GM21717 (cell line): ENCODE data around the gene ITFG1.
"Not testable (repeated sequence)": the region's sequence is repeated elsewhere in the genome, so short reads cannot be mapped to it uniquely, and the experiment has no call there.

Source experiments
- ATAC-seq: cut with Tn5 transposase; IDR thresholded peaks from one replicate; pipeline ENCODE4 v1.9.1; 2021; ENCODE audit warnings: mild to moderate bottlenecking, moderate library complexity; ENCODE audit not compliant: unreplicated experiment

ITFG1 gene

DNA sequence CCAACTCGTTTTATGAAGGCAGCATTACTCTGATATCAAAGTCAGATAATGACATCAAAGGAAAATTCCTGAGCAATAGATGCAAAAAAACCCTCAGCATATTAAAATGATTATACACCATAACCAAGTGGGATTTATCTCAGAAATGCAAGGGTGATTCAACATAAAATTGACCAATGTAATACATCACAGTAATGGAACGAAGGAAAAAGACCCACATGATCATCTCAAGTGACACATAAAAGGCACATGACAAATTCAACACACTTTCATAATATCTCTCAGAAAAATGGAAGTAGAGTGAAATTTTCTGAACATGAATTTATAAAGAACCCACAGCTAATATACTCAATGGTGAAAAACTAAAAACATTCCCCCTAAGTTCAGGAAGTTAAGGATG is 118.8 kb downstream of the ITFG1 start:
- ATAC-seq, result no peak

DNA sequence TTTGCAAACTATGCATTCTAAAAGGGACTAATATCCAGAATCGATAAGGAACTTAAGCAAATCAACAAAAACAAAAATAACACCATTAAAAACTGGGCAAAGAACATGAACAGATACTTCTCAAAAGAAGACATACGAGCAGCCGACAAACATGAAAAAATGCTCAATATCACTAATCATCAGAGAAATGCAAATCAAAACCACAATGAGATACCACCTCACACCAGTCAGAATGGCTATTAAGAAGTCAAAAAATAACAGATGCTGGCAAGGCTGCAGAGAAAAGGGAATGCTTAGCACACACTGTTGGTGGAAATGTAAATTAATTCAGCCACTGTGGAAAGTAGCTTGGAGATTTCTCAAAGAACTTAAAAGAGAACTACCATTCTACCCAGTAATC is 130.3 kb downstream of the ITFG1 start:
- ATAC-seq, result not testable (repeated sequence)

DNA sequence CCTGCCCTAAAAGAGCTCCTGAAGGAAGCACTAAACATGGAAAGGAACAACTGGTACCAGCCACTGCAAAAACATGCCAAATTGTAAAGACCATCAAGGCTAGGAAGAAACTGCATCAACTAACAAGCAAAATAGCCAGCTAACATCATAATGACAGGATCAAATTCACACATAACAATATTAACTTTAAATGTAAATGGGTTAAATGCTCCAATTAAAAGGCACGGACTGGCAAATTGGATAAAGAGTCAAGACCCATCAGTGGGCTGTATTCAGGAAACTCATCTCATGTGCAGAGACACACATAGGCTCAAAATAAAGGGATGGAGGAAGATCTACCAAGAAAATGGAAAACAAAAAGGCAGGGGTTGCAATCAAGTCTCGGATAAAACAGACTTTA is 136.6 kb downstream of the ITFG1 start:
- ATAC-seq, result not testable (repeated sequence)

DNA sequence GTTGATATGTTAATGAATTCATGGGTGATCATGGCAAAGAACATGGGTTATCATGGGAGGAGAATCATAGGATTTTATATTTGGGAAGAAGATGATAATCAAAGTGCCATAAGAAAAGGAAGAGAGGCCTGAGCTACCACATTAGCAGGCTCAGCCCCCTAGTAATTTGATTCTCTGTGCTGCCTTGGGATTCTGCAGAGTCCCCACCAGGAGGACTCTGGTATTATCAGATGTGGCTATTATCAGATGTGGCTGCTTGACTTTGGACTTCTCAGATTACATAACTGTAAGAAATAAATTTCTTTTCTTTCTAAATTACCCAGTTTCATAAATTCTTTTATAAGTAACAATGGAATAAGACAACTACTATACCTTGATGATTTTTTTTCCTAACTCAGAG is 137.6 kb downstream of the ITFG1 start:
- ATAC-seq, result no peak

DNA sequence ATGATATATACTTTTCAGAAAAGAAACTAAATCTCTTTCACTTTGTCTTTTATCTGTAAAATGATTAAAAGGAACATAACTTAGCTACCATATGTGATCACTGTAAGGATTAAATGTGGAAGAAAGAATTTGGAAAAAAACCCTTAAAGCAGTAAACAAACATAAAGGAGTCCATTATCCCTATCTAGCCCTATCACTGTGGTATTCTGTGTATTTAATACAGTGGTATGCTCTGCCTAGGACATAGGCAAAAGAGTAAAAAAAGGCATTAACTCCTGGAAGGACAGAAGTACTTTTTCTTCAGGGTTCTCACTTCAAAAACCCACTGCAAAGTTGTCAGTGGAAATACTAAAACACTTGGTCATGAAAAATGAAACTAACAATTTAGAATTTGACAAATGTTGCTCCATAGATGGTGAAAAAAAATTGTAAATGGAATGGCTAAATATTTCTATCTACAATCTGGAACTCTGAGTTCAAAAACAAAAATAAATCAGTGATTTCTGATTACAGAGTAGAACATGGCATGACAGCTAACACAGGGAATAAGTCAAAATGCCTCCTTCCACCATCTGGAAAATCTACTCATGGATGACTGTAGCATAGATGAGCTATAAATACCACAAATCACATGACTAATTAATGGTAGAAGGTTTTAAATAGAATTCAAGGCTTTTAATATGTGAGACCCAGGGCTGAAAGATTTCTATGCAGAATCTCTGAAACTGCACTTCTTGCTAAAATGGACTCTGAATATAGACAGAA is 140.1 kb downstream of the ITFG1 start:
- ATAC-seq, result no peak

DNA sequence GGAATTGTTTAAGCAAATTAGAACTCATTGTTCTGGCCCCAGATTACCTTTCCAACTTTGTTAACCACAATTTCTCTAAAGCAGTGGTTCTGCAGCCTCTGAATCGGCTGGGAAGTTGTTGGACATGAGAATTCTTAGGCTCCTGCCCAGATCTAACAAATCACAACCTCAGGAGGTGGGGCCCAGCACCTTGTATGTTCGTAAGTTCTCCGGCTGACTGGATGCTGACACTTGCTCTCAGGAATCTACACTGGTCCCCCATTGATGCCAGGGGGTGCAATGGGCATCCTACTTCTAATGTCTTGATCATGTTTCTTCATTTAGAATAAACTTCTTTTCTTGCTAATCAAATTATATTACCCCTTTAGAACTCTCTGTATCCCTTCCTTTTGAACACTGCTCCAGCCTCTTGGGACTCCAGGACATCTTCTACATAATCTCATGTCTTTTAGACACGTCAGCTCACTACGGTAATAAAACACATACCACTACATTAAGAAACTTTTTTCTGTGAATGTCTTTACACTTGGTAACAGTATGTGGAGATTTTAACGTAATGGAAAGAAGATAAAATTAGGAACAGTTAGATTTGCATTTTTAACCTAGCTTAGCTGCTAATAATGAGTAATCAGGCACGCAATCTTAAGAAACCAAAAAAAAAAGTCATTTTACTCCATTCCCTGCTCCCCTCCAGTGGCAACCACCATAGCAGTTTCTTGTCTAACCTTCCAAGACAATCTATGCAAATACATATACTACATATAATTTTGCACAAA is 143.2 kb downstream of the ITFG1 start:
- ATAC-seq, result no peak

DNA sequence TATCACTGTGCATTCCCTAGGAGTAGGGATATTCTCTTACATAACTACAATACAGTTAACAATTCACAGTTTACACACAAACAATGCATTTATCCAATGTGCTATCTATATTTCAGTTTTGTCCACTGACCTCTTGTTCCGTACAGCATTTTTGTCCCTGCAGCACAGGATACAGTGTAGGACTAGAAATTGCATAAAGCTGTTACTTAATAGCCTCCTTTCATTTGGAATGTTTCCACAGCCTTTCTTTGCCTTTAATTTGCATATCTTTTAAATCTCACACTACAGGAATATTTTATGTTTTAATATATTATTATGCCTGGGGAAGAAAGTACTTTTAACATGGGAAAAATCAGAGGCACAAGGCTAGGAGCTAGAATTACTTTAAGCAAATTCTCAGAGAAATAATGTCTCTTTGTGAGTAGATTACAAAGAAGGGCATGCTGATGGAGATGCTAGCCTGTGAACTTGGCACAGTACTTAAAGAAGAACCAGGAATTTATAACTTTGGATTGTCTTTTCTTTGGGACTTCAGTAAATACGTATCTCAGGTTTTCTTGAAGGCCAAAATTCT is 144.3 kb downstream of the ITFG1 start:
- no peak for ATAC-seq

DNA sequence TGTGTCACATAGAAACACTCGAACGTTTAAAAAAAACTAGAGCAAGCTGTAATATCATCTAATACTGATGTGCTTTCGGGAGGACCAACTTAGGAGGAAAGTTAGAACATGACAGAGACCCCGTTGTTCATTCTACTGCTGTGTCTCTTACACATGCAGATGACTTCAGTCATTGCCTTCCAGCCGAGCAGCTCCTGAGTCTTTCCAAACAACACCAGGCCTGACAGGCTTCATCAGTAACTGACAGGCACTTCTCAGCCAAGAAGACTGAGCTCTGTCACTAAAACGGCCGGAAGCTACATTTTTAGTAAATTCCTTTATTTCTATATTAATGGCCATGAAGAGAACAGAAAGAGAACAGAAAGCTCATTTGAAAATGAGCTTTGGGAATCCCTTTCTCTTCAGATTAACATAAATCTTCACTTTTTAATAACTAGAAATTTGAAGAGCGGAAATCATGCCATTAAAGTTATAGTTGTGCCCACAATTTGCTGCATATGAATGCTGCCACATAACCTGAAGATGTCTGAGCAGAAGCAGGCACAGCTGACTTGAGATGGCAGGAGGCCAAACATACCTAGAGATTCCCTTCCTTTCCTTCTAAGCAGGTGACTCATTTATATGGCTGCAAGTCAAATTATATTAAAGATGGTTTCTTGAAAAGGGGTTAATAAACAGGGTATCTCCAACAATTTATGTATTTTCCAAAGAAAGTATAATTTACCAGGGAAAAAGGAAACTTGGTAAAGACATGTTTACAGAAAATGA is 148.9 kb downstream of the ITFG1 start:
- no peak for ATAC-seq

DNA sequence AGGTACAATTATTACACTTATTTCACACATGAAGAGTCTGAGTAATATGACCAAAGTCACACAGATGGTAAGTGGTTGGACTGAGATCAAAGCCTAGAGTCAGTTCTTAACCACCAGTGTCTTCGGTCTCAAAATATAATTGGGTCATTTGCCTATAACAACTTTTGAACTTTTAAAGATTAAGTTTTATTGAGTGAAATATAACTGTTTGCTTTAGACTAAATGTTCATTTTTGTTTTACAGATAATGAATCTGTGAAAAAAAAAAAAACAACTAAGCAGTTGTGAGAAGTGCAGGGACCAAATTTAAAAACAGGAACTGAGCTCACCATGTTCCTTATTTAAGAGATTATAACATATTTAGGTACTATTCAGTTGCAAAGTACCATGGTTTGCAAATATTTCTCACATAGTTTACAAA is 150.1 kb downstream of the ITFG1 start:
- peak; percentile 74 for ATAC-seq

DNA sequence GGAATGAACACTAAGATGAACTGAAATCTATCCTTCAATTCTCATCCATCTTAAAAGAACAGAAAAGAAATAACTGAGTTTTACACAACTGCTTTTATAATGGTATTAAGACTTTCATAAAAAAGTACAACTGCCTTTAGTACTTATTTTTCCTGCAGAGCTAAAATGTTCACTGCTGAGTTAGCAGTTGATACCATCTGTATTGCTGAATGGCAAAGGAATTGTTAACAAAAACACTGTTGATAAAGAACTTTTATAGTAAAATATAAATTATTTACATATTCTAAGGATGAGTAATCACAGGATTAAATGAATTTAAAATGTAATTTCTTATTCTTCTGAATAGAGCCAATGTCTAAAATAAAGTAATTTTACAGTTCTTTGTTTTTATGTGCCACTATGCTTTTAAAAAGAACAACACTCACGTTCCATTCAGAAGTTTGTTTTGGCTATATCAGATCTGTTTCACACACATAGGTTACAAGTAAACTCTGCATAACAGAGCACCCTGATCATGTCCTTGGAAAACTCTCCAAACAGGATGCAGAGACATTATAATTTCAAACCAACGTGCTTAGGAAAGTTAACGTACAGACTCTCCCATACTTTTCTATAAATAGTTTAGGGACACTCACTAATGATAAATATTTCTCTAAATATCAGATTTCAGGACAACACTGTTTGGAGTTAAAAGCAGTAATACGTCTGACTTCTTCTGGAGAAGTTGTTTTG is 151.1 kb downstream of the ITFG1 start:
- ATAC-seq, result no peak

DNA sequence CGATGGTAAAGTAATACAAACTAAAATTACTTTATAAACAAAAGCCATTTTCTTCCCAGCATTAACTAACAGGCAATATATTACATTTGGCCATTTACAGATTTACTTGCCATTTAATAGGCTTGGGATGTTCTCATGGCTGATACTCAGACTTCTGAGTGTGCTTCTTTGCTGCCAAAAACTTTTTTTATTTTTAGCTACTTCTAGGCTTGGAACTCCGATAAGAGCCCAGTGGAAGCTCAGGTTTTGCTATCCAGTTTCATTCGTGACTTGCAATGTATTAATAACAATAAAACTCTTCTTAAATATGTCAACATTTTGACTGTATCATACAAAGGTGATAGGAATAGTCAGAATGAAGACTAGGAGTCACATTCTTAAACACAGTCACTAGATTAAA is 152.3 kb downstream of the ITFG1 start:
- ATAC-seq, result no peak

DNA sequence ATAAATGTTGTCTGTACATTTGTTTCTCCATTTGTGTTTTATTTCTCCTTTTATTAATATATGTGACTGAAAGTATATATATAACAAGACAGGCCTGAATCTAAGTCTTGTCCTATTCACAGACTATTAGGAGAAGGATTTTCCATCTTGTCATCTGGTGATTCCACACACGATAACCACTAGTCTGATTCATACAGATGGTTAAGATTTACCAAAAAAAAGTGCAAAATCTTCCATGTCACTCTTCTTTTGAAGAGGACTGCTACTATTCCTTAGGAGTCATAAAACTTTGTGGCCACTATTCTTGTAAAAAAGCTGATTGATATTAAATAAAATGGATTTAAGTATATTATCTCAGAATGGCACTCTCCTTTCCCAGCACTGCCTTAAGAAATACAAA is 156.3 kb downstream of the ITFG1 start:
- ATAC-seq, result no peak

DNA sequence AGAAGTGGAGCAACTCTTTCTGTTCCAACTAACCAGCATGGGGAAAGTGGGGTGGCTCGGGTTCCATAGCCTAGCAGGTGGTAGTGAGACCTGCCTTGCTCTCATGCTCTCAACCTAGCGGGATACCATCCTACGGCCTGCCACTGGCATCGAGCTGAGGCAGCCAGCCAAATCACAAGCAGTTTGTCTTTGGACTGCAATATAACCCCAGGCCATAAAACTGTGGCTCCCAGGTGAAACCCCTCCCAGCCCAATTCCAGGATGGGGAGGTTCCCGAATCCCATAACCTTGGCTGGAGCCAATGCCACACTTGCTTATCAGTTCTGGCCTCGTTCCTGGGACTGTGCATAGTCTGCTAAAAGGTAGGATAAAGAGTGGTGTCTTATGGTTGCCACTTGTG is 161.3 kb downstream of the ITFG1 start:
- ATAC-seq, result no peak

DNA sequence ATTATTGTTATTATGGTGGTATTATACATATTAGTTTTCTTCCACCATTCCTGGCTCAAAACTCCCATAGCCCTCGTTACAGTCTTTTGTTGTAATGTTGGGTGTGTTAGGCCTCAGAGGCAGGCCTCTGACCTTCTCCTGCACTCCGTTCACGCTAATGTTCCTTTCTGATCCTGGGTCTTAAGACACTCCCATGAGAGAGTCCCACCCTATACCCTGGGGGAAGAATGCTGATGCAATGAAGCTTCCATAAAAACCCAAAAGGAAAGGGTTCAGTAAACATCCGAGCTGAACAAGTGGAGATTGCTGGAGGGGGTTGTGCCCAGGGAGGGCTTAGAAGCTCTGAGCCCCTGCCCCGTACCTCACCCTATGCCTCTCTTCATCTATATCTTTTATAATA is 175.9 kb downstream of the ITFG1 start:
- ATAC-seq, result no peak

DNA sequence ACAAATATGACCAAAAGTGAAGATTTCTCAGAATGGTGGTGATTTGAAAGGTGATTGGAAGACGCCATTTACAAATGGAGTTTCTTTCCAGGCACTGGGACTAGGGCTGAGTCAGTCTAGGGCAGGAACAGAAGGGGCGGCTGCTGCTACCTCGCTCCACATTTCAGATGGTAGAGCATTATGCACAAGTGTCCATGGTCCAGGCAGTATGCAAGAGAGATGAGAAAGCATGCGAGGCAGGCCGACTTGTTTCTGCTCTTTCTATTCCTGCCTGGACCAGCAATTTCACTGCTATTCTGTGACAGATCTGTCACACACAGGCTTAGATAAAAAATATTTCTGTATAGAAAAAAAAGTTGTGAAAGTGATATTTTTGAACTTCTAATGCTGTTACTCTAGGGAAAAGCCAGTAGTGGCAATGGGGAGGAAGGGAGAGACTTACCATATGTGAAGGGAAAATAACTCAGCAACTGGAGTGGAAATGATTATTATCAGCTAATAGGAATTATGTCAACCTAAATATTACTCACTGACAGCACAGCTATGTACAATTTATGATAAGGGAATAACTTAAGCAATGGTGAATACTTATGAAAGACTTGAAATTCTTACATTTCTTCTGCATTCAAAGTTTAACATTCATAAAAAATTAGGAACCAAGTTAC is 182.4 kb downstream of the ITFG1 start:
- ATAC-seq, result no peak

DNA sequence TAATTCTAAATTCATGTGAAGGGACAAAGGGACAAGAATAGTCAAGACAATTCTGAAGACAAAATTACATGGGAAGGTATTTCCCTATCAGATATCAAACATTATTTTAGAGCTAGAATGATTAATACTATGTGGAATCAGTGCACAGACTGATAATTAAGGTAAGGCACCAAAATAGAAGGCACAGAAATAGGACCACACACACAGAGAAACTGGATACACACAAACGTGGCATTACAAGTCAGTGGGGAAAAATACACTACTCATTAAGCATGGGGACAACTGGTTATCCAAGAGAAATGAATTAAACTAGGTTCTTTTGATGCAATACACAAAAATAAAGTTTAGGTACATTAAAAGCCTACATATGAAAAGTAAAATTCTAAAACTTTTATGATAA is 184.3 kb downstream of the ITFG1 start:
- ATAC-seq, result no peak

DNA sequence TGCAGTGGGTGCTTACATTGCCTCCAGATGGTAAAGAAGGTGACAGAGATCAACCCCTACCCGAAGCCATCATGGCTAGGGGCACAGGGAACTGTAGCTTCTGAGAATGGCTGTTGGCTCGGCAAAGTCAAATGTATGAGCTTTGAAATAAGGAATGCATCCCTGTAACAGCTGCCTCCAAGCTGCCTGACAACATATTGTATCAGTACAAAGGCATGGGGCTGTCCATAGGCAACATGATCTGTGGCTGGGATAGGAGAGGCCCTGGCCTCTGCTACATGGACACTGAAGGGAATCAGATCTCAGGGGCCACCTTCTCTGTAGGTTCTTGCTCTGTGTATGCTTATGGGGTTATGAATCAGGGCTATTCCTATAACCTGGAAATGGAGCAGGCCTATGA is 197.9 kb downstream of the ITFG1 start:
- ATAC-seq, result no peak

DNA sequence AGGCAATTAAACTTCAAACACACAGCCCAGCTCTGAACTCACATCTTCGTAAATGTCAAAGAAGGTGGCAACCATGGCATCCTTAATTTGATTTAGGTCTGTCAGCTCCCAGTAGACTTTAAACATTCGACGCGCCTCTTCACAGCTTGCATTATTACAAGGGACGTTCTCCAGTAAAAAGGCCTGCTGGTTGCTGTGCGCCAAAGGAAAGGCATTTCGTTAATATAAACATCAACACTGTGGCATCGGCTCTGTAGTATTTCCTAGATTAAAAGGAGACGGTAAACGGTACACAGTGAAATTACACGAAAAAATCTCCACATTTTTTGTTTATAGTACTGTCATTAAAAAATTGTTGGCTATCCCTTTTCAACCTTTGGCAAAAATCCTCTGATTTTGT is 200.4 kb downstream of the ITFG1 start:
- no peak for ATAC-seq

DNA sequence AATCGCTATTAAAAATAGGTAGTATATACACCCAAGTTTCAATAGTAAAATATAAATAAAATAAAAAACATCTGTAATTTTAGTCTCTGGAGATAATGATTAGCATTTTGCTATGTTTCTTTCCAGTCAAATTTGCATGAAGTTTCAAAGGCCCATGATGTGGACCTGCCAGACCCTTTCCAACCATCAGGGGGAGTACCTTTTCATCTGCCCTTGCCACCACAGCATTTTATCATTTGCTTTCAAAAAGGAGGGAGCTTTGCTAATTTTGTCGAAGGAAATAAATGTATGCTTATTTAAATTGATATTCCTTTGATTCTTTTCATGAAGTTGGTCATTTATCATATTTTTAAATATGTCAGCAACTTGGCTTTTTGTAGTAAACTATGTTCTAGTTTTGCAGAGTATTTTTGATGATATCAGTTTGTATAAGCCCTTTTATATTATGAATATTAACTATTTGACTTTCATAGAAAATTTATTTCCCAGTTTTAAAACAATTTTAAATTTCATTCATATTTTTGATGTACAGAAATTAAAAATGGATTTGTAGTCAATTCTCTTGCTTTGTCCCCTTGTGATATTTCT is 201.9 kb downstream of the ITFG1 start:
- ATAC-seq, result no peak

DNA sequence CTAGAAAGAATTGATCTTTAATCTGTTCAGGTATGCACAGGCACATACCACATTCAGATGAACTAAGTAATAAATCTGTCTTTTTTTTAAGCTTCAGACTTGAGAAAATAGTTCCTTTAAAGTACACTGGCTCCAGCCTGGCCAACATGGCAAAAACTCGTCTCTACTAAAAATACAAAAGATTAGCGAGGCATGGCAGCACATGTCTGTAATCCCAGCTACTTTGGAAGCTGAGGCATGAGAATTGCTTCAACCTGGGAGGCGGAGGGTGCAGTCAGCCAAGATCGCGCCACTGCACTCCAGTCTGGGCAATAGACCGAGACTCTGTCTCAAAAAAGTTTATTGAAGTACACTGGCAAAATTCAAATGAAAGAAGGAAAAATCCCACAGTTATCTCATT is 206.1 kb downstream of the ITFG1 start:
- ATAC-seq, result no peak
